ENCODE data around the gene FAM83B. TPM values are rescaled to one million over a fixed set of nuclear protein-coding genes. Genes with fewer than 3 reads are reported as not detected.

FAM83B gene
- total RNA-seq, 1 experiment from 2014 or later = 5.7 TPM

- Histone ChIP-seq H3K79me2 (ENCODE audit: insufficient read depth, low read length) (no peaks in the 10 kb centered on the region), H3K9ac (ENCODE audit: extremely low read depth, insufficient read length, low read length) (no peak overlapping the region), H3K9me3 (ENCODE audit: control insufficient read depth, low read depth, low read length) (no peaks in the 10 kb centered on the region), H3K23me2 (ENCODE audit: insufficient read length, low read depth, low read length, poor library complexity, severe bottlenecking) (no peaks in the 10 kb centered on the region), H2AFZ (ENCODE audit: low read length) (no peak overlapping the region), H4K5ac (ENCODE audit: insufficient read length, low read depth, low read length) (no peak overlapping the region), H3K27me3 (ENCODE audit: insufficient read depth, low read length) (no peaks in the 10 kb centered on the region), H3K56ac (ENCODE audit: insufficient read length, low read depth, low read length) (no peak overlapping the region), H3K14ac (ENCODE audit: insufficient read depth, low read length) (no peak overlapping the region), H3K23ac (ENCODE audit: insufficient read length, low read depth, low read length) (no peak overlapping the region), H2BK15ac (ENCODE audit: low read depth, low read length) (no peak overlapping the region), H3K4ac (ENCODE audit: low read depth, low read length) (no peak overlapping the region), H4K8ac (replicated peaks; ENCODE audit: insufficient read length, low read depth, low read length) (no peak overlapping the region), H2BK5ac (ENCODE audit: insufficient read length, low read length) (no peak overlapping the region), H2BK120ac (ENCODE audit: low read depth, low read length, poor library complexity, severe bottlenecking) (no peak overlapping the region), H3K4me2 (ENCODE audit: insufficient read depth, insufficient read length, low read length) (no peak overlapping the region), H3K4me1 (ENCODE audit: insufficient read depth, low read length) (no peaks in the 10 kb centered on the region), H2AK5ac (ENCODE audit: insufficient read length, low read length) (no peak overlapping the region), H3K18ac (ENCODE audit: insufficient read length, low read depth, low read length) (no peak overlapping the region), H4K91ac (ENCODE audit: insufficient read length, low read depth, low read length) (no peak overlapping the region), H2BK20ac (ENCODE audit: low read depth, low read length, poor library complexity, severe bottlenecking) (no peak overlapping the region), H3T11ph (ENCODE audit: low read length) (no peak overlapping the region), H2BK12ac (ENCODE audit: insufficient read length, low read depth, low read length) (no peak overlapping the region), H3K79me1 (ENCODE audit: insufficient read depth, low read depth, low read length, poor library complexity, severe bottlenecking) (no peaks in the 10 kb centered on the region), H4K20me1 (ENCODE audit: control insufficient read depth, insufficient read depth, insufficient read length) (no peaks in the 10 kb centered on the region), H3K27ac (ENCODE audit: insufficient read length, low read depth, low read length) (no peak overlapping the region)
- no peak for TF ChIP-seq CTCF (conservative IDR thresholded peaks at IDR 0.05)
- Mint-ChIP-seq H3K27ac (no peak overlapping the region), H3K9me3 (peaks cover 2 to 3% of the 10 kb centered on the region in 2 experiments; a peak in 1 of 5 replicates), H3K4me1 (peaks cover 4 to 5% of the 10 kb centered on the region in 2 experiments; a peak in 3 of 4 replicates), H3K4me3 (no peak overlapping the region), H3K27me3 (ENCODE audit: low read depth) (no peaks in the 10 kb centered on the region; the same call in 1 of the 2 replicates), H3K36me3 (ENCODE audit: insufficient read depth in 1 of 3, low read depth in 3 of 3) (peaks cover 0 to 4% (median 0%) of the 10 kb centered on the region in 3 experiments; a peak in 1 of 7 replicates)
- no CpG with 5 or more reads among the region's 2 CpGs for WGBS (ENCODE audit: extremely low coverage, insufficient read length, low lambda C conversion rate)
- DNase-seq = no peak
Measured at GRCh38 chr6:54827010-54827409, 19.6 kb upstream of the FAM83B start.

All from H9 (cell line).